ENCODE measurements around the gene DENND1A.

GRCh38 chr9:123371805-123372590 is 557.9 kb downstream of the DENND1A start:
- TF ChIP-seq, protein P1, sequence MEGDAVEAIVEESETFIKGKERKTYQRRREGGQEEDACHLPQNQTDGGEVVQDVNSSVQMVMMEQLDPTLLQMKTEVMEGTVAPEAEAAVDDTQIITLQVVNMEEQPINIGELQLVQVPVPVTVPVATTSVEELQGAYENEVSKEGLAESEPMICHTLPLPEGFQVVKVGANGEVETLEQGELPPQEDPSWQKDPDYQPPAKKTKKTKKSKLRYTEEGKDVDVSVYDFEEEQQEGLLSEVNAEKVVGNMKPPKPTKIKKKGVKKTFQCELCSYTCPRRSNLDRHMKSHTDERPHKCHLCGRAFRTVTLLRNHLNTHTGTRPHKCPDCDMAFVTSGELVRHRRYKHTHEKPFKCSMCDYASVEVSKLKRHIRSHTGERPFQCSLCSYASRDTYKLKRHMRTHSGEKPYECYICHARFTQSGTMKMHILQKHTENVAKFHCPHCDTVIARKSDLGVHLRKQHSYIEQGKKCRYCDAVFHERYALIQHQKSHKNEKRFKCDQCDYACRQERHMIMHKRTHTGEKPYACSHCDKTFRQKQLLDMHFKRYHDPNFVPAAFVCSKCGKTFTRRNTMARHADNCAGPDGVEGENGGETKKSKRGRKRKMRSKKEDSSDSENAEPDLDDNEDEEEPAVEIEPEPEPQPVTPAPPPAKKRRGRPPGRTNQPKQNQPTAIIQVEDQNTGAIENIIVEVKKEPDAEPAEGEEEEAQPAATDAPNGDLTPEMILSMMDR (IDR thresholded peaks at IDR 0.05): no peak
- no peak for TF ChIP-seq ZFP36 (IDR thresholded peaks at IDR 0.05; ENCODE audit: borderline replicate concordance, partially characterized antibody)
- no peak for TF ChIP-seq MAX (IDR thresholded peaks at IDR 0.05)
- TF ChIP-seq RFX5 (IDR thresholded peaks at IDR 0.05): no peak
- TF ChIP-seq CEBPB (IDR thresholded peaks at IDR 0.05): no peak
- TF ChIP-seq, protein P2, sequence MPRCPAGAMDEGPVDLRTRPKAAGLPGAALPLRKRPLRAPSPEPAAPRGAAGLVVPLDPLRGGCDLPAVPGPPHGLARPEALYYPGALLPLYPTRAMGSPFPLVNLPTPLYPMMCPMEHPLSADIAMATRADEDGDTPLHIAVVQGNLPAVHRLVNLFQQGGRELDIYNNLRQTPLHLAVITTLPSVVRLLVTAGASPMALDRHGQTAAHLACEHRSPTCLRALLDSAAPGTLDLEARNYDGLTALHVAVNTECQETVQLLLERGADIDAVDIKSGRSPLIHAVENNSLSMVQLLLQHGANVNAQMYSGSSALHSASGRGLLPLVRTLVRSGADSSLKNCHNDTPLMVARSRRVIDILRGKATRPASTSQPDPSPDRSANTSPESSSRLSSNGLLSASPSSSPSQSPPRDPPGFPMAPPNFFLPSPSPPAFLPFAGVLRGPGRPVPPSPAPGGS (IDR thresholded peaks at IDR 0.05): no peak
- no peak for TF ChIP-seq FOSL2 (IDR thresholded peaks at IDR 0.05)
- TF ChIP-seq FOSL2 (CRISPR knock-in tag; IDR thresholded peaks at IDR 0.05): no peak
- no peak for TF ChIP-seq SREBF2 (IDR thresholded peaks at IDR 0.05)
- no peak for TF ChIP-seq POLR2A (IDR thresholded peaks at IDR 0.05; ENCODE audit: low read length)
